Calu3 (cell line): ENCODE measurements around the gene PCSK6. TPM values are rescaled to one million over a fixed set of nuclear protein-coding genes. Genes with fewer than 3 reads are reported as not detected.
"Not testable (repeated sequence)": the region's sequence is repeated elsewhere in the genome, so short reads cannot be mapped to it uniquely, and the experiment has no call there.

Experiments used
- BruUV-seq: library from RNA; stranded (reverse); fragments of 400-500 nt; replicated peaks from 2 replicates; lab custom pipeline; 2021; lab: Mats Ljungman, UMichigan
- CTCF ChIA-PET: fragments of 300-600 bp; sonication (Branson Sonifier 250); formaldehyde crosslinking; loops from one replicate; lab custom pipeline; 2022; ENCODE audit warnings: antibody characterized with exemption; lab: Charles Lee
- DNase-seq: peaks from one replicate; pipeline ENCODE4 v3.0.0; 2022
- H3K27ac Mint-ChIP-seq: one replicate; pipeline ENCODE4 v1.8.0; 2022; ENCODE audit warnings: mixed read lengths; ENCODE audit not compliant: unreplicated experiment
- H3K27me3 Mint-ChIP-seq: one replicate; pipeline ENCODE4 v1.8.0; 2022; ENCODE audit warnings: mixed read lengths; ENCODE audit not compliant: unreplicated experiment
- H3K36me3 Mint-ChIP-seq: one replicate; pipeline ENCODE4 v1.8.0; 2022; ENCODE audit warnings: mild to moderate bottlenecking, moderate library complexity, mixed read lengths; ENCODE audit not compliant: insufficient read depth, unreplicated experiment
- H3K4me1 Mint-ChIP-seq: one replicate; pipeline ENCODE4 v1.8.0; 2022; ENCODE audit warnings: mild to moderate bottlenecking, low read depth, mixed read lengths; ENCODE audit not compliant: unreplicated experiment
- H3K4me3 Mint-ChIP-seq: one replicate; pipeline ENCODE4 v1.8.0; 2022; ENCODE audit warnings: mild to moderate bottlenecking, low read depth, moderate library complexity, mixed read lengths; ENCODE audit not compliant: unreplicated experiment
- H3K9me3 Mint-ChIP-seq: one replicate; pipeline ENCODE4 v1.8.0; 2022; ENCODE audit warnings: low read depth, mixed read lengths; ENCODE audit not compliant: unreplicated experiment
- CTCF ChIP-seq: fragments of 200-600 bp; IDR thresholded peaks from one replicate; pipeline ENCODE4 v1.8.0; 2022; ENCODE audit warnings: antibody characterized with exemption; ENCODE audit not compliant: unreplicated experiment
- intact Hi-C: fragments of 100-400 bp; cut with micrococcal nuclease; formaldehyde crosslinking; loops from one replicate; pipeline ENCODE4 v1.10.0; 2022; ENCODE audit not compliant: unreplicated experiment
- total RNA-seq: library from RNA; stranded (reverse); gene quantifications from 2 replicates; pipeline ENCODE4 v1.2.3, GENCODE V29; 2022

Gene PCSK6
- total RNA-seq, 1 experiment from 2014 or later: 5.1 TPM

GRCh38 chr15:101342056-101342455 is 147.5 kb downstream of the PCSK6 start:
- Mint-ChIP-seq H3K27me3 (no peaks in the 10 kb centered on the region), H3K9me3 (no peaks in the 10 kb centered on the region), H3K4me1 (peaks cover 12% of the 10 kb centered on the region), H3K27ac (no peak overlapping the region), H3K36me3 (no peaks in the 10 kb centered on the region), H3K4me3 (no peak overlapping the region)
- no peak for DNase-seq
- CTCF ChIA-PET: interaction anchor here (0.8 kb wide), 1 partner anchor 75 kb away, joined by 4 read pairs; no protein-coding TSS in a partner anchor
- TF ChIP-seq CTCF: no peak
- intact Hi-C loops: no loop called here
- no TSS peak for BruUV-seq

- Mint-ChIP-seq H3K27ac (no peak overlapping the region), H3K27me3 (no peaks in the 10 kb centered on the region), H3K9me3 (no peaks in the 10 kb centered on the region), H3K4me1 (no peaks in the 10 kb centered on the region), H3K4me3 (no peak overlapping the region), H3K36me3 (no peaks in the 10 kb centered on the region)
- CTCF ChIA-PET: no interaction called here
- no peak for TF ChIP-seq CTCF
- no peak for DNase-seq
- no TSS peak for BruUV-seq
- intact Hi-C loops: no loop called here
Measured at GRCh38 chr15:101338502-101339057, 150.9 kb downstream of the PCSK6 start.

GRCh38 chr15:101337976-101338375 is 151.5 kb downstream of the PCSK6 start:
- intact Hi-C loops: no loop called here
- Mint-ChIP-seq H3K27me3 (no peaks in the 10 kb centered on the region), H3K4me3 (no peak overlapping the region), H3K4me1 (no peaks in the 10 kb centered on the region), H3K36me3 (no peaks in the 10 kb centered on the region), H3K9me3 (no peaks in the 10 kb centered on the region), H3K27ac (no peak overlapping the region)
- no TSS peak for BruUV-seq
- CTCF ChIA-PET: no interaction called here
- no peak for DNase-seq
- no peak for TF ChIP-seq CTCF

GRCh38 chr15:101333907-101334789 is 155.4 kb downstream of the PCSK6 start:
- BruUV-seq, H3K9me3 Mint-ChIP-seq, DNase-seq, H3K36me3 Mint-ChIP-seq, intact Hi-C loops, H3K27me3 Mint-ChIP-seq, H3K27ac Mint-ChIP-seq, H3K4me3 Mint-ChIP-seq, CTCF ChIA-PET, H3K4me1 Mint-ChIP-seq: not testable (repeated sequence)
